ENCODE results near the gene PLA2G1B. TPM values are rescaled to one million over a fixed set of nuclear protein-coding genes. Genes with fewer than 3 reads are reported as not detected.

The PLA2G1B gene
- total RNA-seq, 2 experiments from 2014 or later: 0.99 TPM; not detected in 1

GRCh38 chr12:120367233-120367923 is 39.8 kb upstream of the PLA2G1B start:
- no peaks in the 10 kb centered on the region for H3K36me3 Mint-ChIP-seq (ENCODE audit: low read depth)
- ChIA-PET CTCF (interaction anchor here (0.9 to 2.7 kb wide), 25 partner anchors 8 to 139 kb away, joined by 3 to 19 read pairs (median 4); partner anchors contain the start of genes COX6A1 and PLA2G1B), POLR2A (interaction anchor here (1.4 to 1.6 kb wide), 3 partner anchors 8 to 90 kb away, joined by 3 to 7 read pairs (median 4); no protein-coding TSS in a partner anchor)
- intact Hi-C loops (cut with micrococcal nuclease): no loop called here
- peak overlapping the region; percentile 58 for H3K4me3 Mint-ChIP-seq
- H3K27me3 Mint-ChIP-seq: peaks cover 67% of the 10 kb centered on the region
- H3K4me1 Mint-ChIP-seq (ENCODE audit: low read depth): peaks cover 11% of the 10 kb centered on the region
- ATAC-seq: peak; percentile 45
- DNase-seq: peak; percentile 31
- H3K9me3 Mint-ChIP-seq: no peaks in the 10 kb centered on the region
- H3K27ac Mint-ChIP-seq: no peak overlapping the region
- TF ChIP-seq CTCF (IDR thresholded peaks at IDR 0.05): peak; percentile 58

GRCh38 chr12:120366845-120367232 is 39.3 kb upstream of the PLA2G1B start:
- H3K9me3 Mint-ChIP-seq: no peaks in the 10 kb centered on the region
- ATAC-seq (no peak), DNase-seq (no peak)
- H3K36me3 Mint-ChIP-seq (ENCODE audit: low read depth): no peaks in the 10 kb centered on the region
- CTCF ChIA-PET: interaction anchor here (0.8 to 2.7 kb wide), 25 partner anchors 9 to 216 kb away, joined by 3 to 19 read pairs (median 4); partner anchors contain the start of genes COX6A1 and PLA2G1B
- intact Hi-C loops (cut with micrococcal nuclease): no loop called here
- POLR2A ChIA-PET: interaction anchor here (1.4 to 1.6 kb wide), 4 partner anchors 9 to 91 kb away, joined by 3 to 7 read pairs (median 4); partner anchors contain the start of gene RNU4-2
- no peak overlapping the region for H3K4me3 Mint-ChIP-seq
- peaks cover 67% of the 10 kb centered on the region for H3K27me3 Mint-ChIP-seq
- no peak for TF ChIP-seq CTCF (IDR thresholded peaks at IDR 0.05)
- H3K27ac Mint-ChIP-seq: no peak overlapping the region
- H3K4me1 Mint-ChIP-seq (ENCODE audit: low read depth): peaks cover 11% of the 10 kb centered on the region

- no peaks in the 10 kb centered on the region for H3K36me3 Mint-ChIP-seq (ENCODE audit: low read depth)
- ChIA-PET CTCF (interaction anchor here (0.8 to 2.7 kb wide), 21 partner anchors 9 to 217 kb away, joined by 3 to 19 read pairs (median 4); partner anchors contain the start of gene COX6A1), POLR2A (interaction anchor here (1.4 to 1.6 kb wide), 4 partner anchors 9 to 91 kb away, joined by 3 to 7 read pairs (median 4); partner anchors contain the start of gene RNU4-2)
- ATAC-seq: no peak
- H3K9me3 Mint-ChIP-seq: no peaks in the 10 kb centered on the region
- no peak for TF ChIP-seq CTCF (IDR thresholded peaks at IDR 0.05)
- no peak for DNase-seq
- H3K4me3 Mint-ChIP-seq: no peak overlapping the region
- H3K4me1 Mint-ChIP-seq (ENCODE audit: low read depth): peaks cover 11% of the 10 kb centered on the region
- intact Hi-C loops (cut with micrococcal nuclease): no loop called here
- H3K27ac Mint-ChIP-seq: no peak overlapping the region
- peaks cover 62% of the 10 kb centered on the region for H3K27me3 Mint-ChIP-seq
These were observed 38.7 kb upstream of the PLA2G1B start for GRCh38 chr12:120366341-120366705.

GRCh38 chr12:120365675-120366340 is 38.2 kb upstream of the PLA2G1B start:
- H3K27me3 Mint-ChIP-seq: peaks cover 60% of the 10 kb centered on the region
- H3K4me1 Mint-ChIP-seq (ENCODE audit: low read depth): peaks cover 11% of the 10 kb centered on the region
- no peaks in the 10 kb centered on the region for H3K9me3 Mint-ChIP-seq
- CTCF ChIA-PET: interaction anchor here (1.1 to 2.7 kb wide), 8 partner anchors 9 to 217 kb away, joined by 3 to 19 read pairs (median 4); no protein-coding TSS in a partner anchor
- POLR2A ChIA-PET: interaction anchor here (1.4 to 1.6 kb wide), 3 partner anchors 9 to 75 kb away, joined by 4 to 7 read pairs (median 4); partner anchors contain the start of gene RNU4-2
- intact Hi-C loops (cut with micrococcal nuclease): no loop called here
- no peak for DNase-seq
- ATAC-seq: no peak
- H3K4me3 Mint-ChIP-seq: no peak overlapping the region
- H3K36me3 Mint-ChIP-seq (ENCODE audit: low read depth): no peaks in the 10 kb centered on the region
- no peak for TF ChIP-seq CTCF (IDR thresholded peaks at IDR 0.05)
- no peak overlapping the region for H3K27ac Mint-ChIP-seq
